Measurements from ENCODE around the gene TMEM126B. TPM values are rescaled to one million over a fixed set of nuclear protein-coding genes. Genes with fewer than 3 reads are reported as not detected.

The TMEM126B gene
- total and polyA plus RNA-seq, 10 of the 15 experiments (the other 5 are each of a cell fraction or from before 2014, with no cell fraction given): 36.9 to 117 (median 70.3) TPM

GRCh38 chr11:85627998-85628770 lies at the start of gene TMEM126B (continued):
- TF ChIP-seq MYB (IDR thresholded peaks at IDR 0.05; ENCODE audit: borderline replicate concordance, low read depth, low read length) (no peak), NRF1 (conservative IDR thresholded peaks at IDR 0.05; ENCODE audit: low read depth, low read length) (no peak), HDAC6 (IDR thresholded peaks at IDR 0.05; ENCODE audit: unreplicated experiment) (no peak), ZNF217 (IDR thresholded peaks at IDR 0.05) (no peak), ZNF24 (IDR thresholded peaks at IDR 0.05) (no peak), DPF2 (IDR thresholded peaks at IDR 0.05) (no peak), PRDM15 (CRISPR knock-in tag; IDR thresholded peaks at IDR 0.05) (no peak), IKZF1 (conservative IDR thresholded peaks at IDR 0.05) (peak; percentile 67; the same call in 1 of the 2 replicates), SRF (IDR thresholded peaks at IDR 0.05; ENCODE audit: low read depth in 2 of 2, low read length in 2 of 2) (no peak), E4F1 (IDR thresholded peaks at IDR 0.05; ENCODE audit: borderline replicate concordance, partially characterized antibody) (peak; percentile 97), KAT2A (conservative IDR thresholded peaks at IDR 0.05; ENCODE audit: control insufficient read depth, low read depth, low read length) (no peak), ZBTB4 (CRISPR knock-in tag; IDR thresholded peaks at IDR 0.05) (no peak), POU2F2 (IDR thresholded peaks at IDR 0.05; ENCODE audit: borderline replicate concordance, low read depth, low read length) (peak; percentile 74; the same call in 2 of the 3 replicates), PML (IDR thresholded peaks at IDR 0.05; ENCODE audit: low read length) (peak; percentile 96)

Data from GM12878 (cell line).